Neural progenitor cell (in vitro differentiated cells): ENCODE data around the gene OR10G2.

Experiments used
- CTCF ChIP-seq: fragments of 200-600 bp; sonication (generic); IDR thresholded peaks from 2 replicates; pipeline ENCODE4 v1.5.1; 2017; ENCODE audit warnings: antibody characterized with exemption, mild to moderate bottlenecking
- EZH2 ChIP-seq: fragments of 200-600 bp; sonication (generic); IDR thresholded peaks from 2 replicates; pipeline ENCODE4 v1.6.1; 2017; ENCODE audit warnings: antibody characterized with exemption, mild to moderate bottlenecking, moderate library complexity
- EZH2phosphoT487 ChIP-seq: fragments of 200-600 bp; sonication (generic); IDR thresholded peaks from 2 replicates; pipeline ENCODE4 v1.6.1; 2017; ENCODE audit warnings: antibody characterized with exemption

DNA sequence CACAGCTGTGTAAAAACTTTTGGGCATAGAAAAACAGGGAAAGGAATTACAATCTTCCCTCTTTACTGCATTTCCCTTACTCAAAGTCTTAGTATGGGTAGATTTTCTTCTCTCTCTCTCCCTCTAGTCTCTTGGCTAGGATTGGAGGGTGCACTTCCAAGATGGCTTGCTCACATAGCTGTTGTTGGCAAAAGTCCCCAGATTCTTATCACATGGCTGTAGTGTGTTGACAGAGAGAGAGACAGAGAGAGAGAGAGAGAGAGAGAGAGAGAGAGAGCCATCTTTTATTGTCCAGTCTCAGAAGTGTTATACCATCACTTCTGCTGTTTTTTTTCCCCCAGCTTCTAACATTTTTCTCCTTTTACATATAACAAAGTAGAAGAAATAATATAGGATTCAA, 12.6 kb upstream of the OR10G2 start:
- no peak for TF ChIP-seq CTCF
- TF ChIP-seq EZH2phosphoT487: no peak
- no peak for TF ChIP-seq EZH2
